ENCODE results near the gene KAT14.
"Not testable (repeated sequence)": the region's sequence is repeated elsewhere in the genome, so short reads cannot be mapped to it uniquely, and the experiment has no call there.

KAT14 gene, protein sequence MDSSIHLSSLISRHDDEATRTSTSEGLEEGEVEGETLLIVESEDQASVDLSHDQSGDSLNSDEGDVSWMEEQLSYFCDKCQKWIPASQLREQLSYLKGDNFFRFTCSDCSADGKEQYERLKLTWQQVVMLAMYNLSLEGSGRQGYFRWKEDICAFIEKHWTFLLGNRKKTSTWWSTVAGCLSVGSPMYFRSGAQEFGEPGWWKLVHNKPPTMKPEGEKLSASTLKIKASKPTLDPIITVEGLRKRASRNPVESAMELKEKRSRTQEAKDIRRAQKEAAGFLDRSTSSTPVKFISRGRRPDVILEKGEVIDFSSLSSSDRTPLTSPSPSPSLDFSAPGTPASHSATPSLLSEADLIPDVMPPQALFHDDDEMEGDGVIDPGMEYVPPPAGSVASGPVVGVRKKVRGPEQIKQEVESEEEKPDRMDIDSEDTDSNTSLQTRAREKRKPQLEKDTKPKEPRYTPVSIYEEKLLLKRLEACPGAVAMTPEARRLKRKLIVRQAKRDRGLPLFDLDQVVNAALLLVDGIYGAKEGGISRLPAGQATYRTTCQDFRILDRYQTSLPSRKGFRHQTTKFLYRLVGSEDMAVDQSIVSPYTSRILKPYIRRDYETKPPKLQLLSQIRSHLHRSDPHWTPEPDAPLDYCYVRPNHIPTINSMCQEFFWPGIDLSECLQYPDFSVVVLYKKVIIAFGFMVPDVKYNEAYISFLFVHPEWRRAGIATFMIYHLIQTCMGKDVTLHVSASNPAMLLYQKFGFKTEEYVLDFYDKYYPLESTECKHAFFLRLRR

DNA sequence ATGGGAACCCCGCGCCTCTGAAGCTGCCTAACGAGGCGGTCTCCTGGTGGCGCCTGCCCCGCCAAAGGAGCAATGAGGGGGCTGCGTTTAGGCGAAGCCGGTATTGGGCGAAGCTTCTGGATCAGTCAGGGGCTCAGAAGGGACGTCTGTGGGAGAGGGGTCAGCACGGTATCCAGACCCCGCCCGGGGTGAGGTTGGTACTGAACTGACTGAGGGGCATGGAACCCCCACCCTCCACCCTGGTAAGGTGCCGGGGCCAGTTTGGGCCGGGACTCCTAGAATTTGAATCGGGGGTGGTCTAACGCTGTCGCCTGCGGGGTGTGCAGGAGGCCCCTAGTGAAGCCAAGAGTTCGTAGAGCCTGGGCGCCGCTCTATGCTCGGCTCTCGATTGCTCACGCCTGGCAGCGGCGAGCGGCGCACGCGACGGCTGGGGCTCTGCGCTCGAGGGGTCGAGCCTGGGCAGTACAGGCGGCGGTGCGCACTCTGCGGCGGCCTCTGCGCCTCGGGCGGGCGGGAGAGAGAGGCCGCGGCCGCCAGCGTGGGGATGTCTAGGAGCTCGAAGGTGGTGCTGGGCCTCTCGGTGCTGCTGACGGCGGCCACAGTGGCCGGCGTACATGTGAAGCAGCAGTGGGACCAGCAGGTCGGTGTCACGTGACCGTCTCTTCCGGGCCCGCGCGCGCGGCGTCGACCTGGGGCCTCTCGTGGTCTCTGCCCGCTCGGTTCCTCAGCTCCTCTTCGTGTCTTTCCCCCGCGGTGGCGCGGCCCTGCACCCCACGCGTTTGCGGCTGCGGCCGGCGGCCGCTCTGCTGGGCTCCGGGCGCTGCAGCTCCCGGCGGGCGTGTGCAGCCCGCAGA, at the start of gene KAT14, which contains the start of gene PET117:
TSS of gene KAT14 (plus strand) at position 452 of the 854 bp plus-strand sequence. CDS start 4,798 bp downstream, outside the sequence.
TSS of gene PET117 (plus strand) at position 452 of the 854 bp plus-strand sequence. CDS start at position 545, 93 bp downstream.
- DNase-seq (ENCODE audit: insufficient read length, low spot score): peak; percentile 76
- peak; percentile 46 for FAIRE-seq

DNA sequence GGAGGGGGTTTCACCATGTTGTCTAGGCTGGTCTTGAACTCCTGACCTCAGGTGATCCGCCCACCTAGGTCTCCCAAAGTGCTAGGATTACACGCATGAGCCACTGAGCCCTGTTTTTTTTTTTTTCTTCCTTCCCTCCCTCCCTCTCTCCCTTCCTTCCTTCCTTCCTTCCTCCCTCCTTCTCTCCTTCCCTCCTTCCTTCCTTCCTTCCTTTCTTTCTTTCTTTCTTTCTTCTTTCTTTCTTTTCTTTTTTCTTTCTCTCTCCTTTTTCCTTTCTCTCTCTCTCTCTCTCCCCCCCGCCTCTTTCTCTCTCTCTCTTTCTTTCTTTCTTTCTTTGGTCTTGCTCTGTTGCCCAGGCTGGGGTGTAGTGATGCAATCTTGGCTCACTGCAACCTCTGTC, 49.4 kb upstream of the KAT14 start:
- not testable (repeated sequence) for FAIRE-seq; DNase-seq (ENCODE audit: insufficient read length, low spot score)

DNA sequence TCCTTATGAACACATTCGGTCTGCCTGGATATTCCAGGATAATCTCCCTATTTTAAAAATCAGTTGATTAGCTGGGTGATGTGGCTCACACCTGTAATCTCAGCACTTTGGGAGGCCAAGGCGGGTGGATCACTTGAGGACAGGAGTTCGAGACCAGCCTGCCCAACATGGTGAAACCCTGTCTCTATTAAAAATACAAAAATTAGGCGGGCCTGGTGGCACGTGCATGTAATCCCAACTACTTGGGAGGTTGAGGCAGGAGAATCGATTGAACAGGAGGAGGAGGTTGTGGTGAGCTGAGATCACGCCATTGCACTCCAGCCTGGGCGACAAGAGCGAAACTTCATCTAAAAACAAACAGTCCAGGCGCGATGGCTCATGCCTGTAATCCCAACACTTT, 48.8 kb upstream of the KAT14 start:
- not testable (repeated sequence) for FAIRE-seq; DNase-seq (ENCODE audit: insufficient read length, low spot score)

DNA sequence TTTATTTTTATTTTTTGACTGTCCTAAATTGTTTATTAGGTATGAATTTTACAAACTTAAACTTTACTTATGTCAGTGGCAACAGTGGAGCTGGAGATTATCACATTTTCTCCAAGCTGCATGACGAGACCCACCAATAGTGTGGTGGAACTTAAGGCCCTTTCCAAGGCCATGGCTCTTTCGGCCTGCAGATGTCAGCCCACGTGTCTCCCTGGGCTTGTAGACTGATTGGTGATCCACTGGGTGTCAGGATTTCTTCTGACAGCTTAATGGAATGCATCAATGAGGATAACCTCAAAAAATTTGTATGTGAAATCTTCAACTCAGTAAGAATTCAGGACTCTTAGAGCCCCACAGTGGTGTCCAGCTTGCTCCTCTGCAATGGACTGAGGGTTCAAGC, 47.6 kb upstream of the KAT14 start:
- no peak for FAIRE-seq

DNA sequence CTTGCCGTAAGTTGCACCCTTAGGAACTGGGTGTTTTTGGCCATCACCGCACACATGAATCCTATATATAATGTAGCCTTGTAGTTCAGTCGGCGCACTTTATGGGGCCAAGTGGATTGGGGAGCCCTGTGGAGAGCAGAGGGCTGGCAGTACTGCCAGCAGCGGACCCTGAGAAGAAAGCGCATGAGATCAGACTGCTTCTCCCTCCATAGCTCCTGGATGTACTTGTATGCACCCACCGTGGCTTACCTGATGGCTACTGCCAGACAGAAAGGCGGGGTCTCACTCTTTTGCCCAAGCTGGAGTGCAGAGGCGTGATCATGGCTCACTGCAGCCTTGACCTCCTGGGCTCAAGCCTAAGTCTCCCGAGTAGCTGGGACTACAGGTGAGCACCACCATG, 47.2 kb upstream of the KAT14 start:
- FAIRE-seq: no peak

More for the DNA sequence above, 47.6 kb upstream of the KAT14 start:
- DNase-seq (ENCODE audit: insufficient read length, low spot score): no peak

DNA sequence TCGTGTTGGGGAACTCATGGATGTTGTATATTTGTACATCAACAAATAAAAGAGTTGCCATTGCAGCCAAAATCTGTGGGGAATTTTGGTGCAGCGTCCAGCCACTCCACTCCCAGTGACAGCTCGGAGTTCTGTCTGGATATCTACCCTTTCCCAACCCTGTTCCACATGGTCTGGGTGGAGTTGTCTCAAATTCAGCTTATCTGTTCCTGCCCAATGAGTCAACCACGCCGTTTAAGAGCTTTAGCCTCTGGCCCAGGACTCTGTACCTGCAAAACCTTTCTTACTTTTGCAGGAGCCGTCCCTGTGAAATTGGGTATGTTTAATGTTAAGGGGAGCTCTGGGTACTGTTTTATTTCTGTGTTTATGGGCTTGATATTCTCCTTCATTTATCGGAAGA, 46.0 kb upstream of the KAT14 start:
- no peak for FAIRE-seq
- no peak for DNase-seq (ENCODE audit: insufficient read length, low spot score)

More for the DNA sequence above, 47.2 kb upstream of the KAT14 start:
- DNase-seq (ENCODE audit: insufficient read length, low spot score): no peak

DNA sequence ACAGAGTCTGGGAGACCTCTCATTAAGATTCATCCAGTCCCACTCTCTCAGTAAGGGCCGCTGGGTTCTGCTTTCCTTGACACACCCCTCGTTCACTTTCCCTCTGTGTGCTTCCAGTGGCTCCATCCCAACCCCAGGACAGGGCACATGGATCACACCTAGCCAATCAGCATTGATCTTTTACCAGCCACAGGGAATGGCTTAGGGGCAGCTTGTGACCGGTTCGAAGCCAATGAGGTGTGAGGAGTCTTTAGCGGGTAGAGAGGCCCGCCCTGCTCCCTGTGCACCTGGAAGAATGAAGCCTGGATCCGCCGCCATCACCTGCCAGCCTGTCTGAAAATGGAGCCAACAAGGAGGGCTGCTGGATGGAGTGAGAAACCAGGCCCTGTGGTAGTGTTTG, 44.8 kb upstream of the KAT14 start:
- no peak for FAIRE-seq

DNA sequence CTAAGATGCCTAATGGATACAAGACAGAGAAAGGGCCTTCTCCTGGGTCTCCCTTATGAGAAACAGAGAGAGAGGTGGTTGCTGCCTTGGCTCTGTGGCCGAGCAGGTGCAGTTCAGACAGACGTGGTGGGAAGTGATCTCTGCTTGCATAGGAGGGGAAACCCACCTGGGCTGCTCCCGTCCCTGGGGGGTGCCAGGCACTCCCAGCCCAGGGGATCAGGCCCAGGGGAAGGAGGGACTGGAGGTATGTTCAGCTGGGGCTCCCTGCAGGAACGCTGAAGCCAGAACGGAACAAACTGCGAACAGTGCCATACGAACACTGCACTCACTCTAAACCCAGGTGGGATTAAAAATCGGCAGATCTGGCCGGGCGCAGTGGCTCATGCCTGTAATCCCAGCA, 44.3 kb upstream of the KAT14 start:
- no peak for FAIRE-seq
- no peak for DNase-seq (ENCODE audit: insufficient read length, low spot score)

More for the DNA sequence above, 44.8 kb upstream of the KAT14 start:
- no peak for DNase-seq (ENCODE audit: insufficient read length, low spot score)

DNA sequence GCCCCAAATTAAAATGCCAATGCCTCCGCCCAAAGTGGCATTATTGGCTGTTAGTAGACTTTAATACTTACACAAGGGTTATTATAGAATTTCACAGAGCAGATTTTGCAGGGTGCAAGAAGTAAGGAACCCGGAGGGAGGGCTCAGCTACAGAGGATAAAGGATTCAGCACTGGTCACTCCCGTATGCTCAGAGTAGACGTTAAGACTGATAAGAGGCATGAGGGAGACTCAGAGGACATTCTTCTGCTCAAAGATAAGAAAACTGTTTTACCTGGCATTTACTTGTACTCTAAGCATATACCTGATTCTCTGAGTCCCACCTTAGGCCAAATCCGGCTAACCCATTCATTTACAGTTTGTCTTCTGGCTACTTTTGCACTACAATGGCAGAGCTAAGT, 43.5 kb upstream of the KAT14 start:
- FAIRE-seq (no peak), DNase-seq (ENCODE audit: insufficient read length, low spot score) (no peak)

DNA sequence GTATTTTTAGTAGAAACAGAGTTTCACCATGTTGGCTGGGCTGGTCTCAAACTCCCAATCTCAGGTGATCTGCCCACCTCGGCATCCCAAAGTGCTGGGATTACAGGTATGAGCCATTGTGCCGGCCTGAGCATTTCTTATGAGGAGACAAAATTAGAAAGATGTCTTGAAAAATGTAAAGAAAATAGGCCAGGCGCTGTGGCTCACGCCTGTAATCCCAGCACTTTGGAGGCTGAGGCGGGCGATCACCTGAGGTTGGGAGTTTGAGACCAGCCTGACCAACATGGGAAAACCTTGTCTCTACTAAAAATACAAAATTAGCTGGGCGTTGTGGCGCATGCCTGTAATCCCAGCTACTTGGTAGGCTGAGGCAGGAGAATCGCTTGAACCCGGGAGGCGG, 37.1 kb upstream of the KAT14 start:
- not testable (repeated sequence) for FAIRE-seq

DNA sequence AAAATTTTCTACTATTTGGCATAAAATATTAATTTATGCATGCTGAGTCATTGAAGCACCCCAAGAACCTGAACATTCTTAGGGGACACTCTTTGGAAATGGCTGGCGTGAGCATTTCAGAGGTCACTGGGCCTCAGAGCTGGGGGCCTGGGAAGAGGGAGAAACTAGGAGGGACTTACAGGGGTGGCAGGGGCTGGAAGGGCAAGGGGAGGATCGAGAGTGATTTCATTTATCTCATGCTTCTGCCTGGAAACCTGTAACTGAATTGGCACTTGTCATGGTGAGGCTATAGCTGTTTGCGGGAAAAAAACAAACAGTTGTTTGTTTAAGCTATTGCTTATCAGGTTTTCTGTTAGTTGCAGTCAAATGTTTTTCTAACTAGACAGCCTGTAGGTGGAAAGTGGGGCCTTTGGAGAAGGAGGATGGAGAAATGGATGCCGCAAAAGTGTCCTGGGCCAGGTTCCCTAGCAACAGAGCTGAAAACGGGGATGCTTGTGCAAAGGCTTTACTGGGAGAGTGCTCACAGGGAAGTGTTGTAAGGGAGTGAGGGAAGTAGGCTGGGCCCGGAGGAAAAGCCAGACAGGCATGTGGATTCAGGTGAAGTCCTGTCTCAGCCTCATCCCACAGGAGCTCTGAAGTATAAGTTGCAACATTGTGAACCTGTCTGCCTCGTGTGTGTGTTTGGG, 36.4 kb upstream of the KAT14 start:
- no peak for DNase-seq (ENCODE audit: insufficient read length, low spot score)
- FAIRE-seq: no peak

More for the DNA sequence above, 37.1 kb upstream of the KAT14 start:
- not testable (repeated sequence) for DNase-seq (ENCODE audit: insufficient read length, low spot score)

DNA sequence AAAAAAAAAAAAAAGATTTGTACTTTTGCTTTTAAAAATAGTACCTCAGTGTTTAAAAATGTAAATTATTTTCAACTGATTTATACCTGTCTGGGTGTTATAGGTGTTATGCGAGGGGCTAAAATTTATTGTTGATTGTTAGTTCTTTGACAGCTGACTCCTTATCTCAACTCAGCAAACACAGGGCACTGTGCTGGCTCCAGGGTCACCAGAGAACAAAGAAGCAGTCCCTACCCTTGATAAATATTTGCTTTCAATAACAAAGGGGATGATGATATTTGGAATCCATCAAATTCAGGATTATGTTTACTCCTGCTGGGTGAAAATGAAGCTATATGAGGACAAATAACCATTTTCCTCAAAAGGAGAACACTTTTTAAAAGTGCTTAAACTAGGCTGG, 34.2 kb upstream of the KAT14 start:
- FAIRE-seq: no peak
- DNase-seq (ENCODE audit: insufficient read length, low spot score): no peak

DNA sequence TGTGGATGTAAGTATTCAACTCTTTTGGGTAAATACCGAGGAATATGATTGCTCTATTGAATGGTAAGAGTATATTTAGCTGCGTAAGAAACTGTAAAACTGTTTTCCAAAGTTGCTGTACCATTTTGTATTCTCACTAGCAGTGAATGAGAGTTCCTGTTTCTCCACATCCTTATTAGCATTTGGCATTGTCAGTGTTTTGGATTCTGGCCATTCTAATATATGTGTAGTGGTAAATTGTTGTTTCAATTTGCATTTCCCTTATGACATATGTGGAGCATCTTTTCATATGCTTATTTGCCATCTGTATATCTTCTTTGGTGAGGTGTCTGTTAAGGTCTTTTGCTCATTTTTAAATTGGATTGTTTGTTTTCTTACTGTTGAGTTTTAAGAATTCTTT, 29.3 kb upstream of the KAT14 start:
- DNase-seq (ENCODE audit: insufficient read length, low spot score) (no peak), FAIRE-seq (no peak)

DNA sequence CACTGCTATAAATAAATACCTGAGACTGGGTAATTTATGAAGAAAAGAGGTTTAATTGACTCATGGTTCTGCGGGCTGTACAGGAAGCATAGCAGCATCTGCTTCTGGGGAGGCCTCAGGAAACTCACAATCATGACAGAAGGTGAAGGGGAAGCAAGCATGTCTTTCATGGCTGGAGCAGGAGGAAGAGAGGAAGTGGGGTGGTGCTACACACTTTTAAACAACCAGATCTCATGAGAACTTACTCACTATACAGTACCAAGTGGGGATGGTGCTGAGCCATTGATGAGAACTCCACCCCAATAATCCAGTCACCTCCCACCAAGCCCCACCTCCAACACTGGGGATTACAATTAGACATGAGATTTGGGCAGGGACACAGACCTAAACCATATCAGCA, 9.1 kb upstream of the KAT14 start:
- FAIRE-seq; DNase-seq (ENCODE audit: insufficient read length, low spot score): not testable (repeated sequence)

DNA sequence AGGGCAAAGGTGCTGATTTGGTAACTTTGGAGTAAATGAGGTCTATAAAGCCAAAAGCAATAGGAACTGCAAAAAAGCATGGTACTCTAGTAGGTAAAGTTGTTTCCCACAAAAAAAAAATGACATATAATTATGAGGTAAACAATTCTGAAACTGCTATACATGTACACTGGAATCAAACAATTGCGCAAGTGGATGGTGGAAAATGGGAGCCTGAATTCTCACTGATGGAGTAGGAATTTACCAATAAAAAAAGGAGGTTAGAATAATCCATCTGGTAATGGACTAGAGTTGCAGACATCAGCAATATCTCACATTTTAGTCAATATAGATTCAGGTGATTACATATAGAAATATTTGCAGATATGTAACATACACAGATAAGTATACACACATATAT, 5.0 kb upstream of the KAT14 start:
- no peak for FAIRE-seq
- DNase-seq (ENCODE audit: insufficient read length, low spot score): no peak

DNA sequence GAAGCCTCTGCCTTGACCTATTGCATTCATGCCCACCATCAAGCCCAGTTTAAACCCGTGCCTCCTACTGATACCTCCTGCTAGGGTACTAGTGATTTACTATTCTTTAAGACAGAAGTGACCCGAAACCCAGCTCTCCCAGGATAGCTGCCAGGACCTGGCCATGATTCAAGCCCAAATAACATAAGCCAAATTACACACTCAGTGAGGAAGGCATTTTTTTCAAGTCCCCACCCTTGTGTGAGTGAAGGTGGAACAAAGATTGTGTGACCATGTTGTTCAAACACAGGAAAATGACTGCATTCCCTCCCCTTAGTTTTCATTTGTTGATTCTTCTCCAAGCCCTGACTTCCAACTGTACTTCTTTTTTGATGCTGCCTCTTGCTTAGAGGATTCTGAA, 3.7 kb upstream of the KAT14 start:
- FAIRE-seq: no peak
- no peak for DNase-seq (ENCODE audit: insufficient read length, low spot score)

DNA sequence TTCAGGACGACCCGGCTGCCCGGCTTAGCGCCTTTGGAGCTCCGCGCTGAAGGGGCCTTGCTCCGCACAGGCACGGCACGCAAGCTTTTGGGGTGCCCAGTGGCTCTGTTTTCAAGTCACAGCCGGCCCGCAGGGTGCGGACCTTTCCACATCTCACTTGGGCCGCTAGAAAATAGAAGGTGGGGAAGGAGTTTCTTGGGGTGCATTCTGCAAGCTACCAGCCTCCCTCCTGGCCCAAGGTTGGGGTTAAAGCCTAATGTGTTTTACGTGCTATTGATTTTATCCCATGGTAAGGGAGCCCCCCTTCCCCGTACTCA, 561 bp downstream of the KAT14 start:
- no peak for DNase-seq (ENCODE audit: insufficient read length, low spot score)
- no peak for FAIRE-seq

DNA sequence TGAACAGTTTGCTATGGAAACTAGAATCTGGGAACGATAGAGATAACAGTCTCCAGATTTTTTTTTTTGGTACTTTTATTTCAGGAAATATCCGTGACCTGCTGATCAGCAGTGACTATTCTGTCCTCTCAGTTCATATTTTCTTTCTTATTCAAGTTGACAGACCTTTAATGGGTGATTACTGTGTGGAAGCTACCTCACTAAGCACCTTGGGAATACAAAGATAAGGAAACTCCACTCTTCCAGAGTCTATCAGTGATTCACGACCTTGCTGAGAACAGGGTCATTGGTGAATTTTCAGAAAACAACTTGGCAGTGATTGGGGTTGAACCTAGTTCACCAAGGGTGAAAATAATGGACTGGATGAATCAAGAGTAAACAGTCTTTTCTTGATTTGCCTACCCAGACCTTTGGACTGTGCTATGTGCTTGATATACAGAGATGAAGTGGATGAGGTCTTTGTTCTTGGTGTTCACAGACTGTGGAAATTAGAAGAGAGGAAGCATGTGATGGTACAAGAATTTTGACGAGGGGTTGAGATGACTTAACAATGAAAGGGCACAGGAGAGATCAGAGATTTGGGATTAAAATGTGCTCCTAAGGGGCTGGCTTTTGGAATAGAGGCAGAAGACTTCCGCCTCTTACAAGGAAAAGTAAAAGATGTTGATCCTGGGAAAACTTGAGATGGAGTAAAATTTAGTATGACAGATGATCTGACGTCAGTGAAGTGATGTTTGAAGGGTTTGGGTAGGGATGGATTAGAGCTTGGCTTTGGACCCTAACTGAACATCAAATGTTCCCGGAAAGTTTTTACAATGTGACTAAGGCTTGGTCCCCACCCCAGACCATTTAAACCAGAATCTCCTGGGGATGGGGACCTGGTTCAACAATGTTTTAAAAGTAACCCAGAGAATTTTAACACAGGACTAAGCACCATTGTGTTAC, 1.2 kb downstream of the KAT14 start:
- no peak for FAIRE-seq

DNA sequence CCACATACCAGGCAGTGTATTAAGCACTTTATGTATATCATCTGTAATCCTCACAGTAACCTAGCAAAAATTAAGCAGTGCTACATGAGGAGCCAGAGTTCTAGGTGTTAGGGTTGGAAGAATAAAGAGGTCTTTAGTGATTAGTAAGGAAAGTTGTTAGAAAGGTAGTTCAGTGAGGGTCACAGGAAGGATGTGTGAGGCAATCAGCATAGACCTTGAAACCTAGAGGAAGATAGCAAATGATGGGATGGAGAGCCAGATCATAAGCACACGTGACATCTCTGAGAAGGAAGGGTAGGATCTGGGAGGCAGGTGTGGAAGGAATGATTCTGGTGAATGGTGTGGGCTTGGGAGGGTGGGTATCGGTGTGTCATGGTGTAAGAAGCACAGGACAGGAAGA, 2.2 kb downstream of the KAT14 start:
- DNase-seq (ENCODE audit: insufficient read length, low spot score) (no peak), FAIRE-seq (no peak)

More for the DNA sequence above, 1.2 kb downstream of the KAT14 start:
- no peak for DNase-seq (ENCODE audit: insufficient read length, low spot score)
